Activated naive CD4-positive, alpha-beta T cell treated with anti-CD3 and anti-CD28 coated beads, Interleukin-2, amount 50 U/mL, for 16 hours (primary cell): Measurements from ENCODE around the gene SHROOM4.

ENCODE experiments used
- DNase-seq: peaks from one replicate; pipeline ENCODE4 v3.0.0-alpha.2; 2020

SHROOM4 gene

DNA sequence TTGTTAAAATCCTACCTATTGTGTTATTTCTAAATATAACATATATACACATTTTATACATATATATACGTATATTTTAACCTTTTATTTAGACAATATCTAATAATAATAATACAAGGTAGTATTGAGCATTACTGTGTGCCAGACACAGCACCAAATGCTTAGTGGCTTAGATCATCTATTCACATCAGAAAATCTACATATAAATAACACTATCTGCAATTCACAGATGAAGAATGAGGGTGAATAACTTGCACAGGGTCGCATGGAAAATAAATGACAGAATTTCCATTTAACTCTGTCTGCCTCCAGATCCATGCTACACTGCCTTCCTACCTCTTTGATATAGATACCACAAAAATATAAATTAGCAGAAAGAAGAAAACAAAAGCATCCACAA, 37.7 kb downstream of the SHROOM4 start:
- no peak for DNase-seq

DNA sequence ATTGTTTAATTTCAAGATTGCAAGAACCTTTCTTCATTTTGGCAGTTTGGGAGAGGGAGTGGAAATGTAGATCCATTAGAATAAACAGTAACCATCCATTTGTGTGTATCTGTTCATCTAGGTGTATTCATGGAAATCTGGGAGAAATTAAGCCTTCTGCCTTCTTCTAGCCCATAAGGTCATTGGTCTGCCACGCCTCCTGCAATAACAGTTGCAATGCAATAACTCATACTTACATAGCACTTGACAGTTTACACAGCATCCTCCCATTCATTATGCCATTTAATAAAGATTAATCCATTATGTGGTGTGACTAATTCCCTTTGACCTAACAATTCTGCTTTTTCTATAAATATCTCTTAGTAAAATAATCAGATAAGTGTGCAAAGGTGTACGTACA, 42.6 kb downstream of the SHROOM4 start:
- DNase-seq, result no peak

DNA sequence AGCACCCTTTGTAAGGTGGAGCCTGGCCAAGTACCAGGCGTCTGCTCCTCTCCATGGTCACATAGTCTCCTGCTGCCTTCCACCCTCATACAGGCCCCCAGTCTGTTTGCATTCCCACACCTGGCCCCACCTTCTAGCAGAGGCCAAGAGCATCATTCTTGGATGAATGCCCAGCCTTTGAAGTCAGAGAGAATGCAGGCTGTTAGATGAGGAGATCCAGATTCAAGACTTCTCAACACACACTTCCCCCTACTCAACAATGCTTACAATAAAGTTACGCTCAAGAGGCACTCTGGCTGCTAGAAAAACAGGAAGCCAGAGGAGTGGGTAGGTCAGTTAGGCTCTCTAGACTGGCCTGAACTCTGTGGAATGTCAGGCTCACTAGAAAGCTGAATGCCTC, 43.3 kb downstream of the SHROOM4 start:
- no peak for DNase-seq

DNA sequence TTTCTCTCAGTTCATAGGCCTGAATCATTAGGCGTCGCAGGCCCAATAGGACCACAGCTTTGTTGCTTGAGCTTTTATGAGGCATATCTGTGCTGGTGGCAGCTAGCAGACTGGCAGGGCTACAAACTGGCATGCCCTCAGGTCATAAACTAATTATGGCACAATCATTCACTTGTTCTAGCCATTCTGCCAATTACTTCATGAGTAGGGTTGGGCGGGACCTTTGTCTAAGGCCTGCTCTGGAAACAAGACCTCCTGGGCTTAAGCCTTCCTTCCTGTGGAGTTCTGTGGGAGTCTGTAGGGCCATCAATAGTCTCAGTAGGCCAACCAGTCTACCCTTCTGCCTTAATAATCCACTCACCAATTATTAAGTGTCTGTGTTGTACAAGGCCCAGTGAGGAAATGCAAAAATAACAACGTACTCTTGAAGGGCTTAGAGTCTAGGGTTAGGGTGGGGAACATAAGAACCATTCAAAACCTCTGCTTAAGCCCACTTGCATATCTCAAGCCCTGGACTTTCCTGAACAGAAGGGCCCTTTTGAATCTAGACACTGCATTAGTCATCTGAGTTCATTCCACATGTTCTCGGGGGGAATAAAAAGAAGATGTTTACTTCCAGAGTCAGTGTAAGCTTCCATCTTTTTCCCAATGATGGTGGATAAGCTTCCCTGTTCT, 44.5 kb downstream of the SHROOM4 start:
- DNase-seq, result no peak

DNA sequence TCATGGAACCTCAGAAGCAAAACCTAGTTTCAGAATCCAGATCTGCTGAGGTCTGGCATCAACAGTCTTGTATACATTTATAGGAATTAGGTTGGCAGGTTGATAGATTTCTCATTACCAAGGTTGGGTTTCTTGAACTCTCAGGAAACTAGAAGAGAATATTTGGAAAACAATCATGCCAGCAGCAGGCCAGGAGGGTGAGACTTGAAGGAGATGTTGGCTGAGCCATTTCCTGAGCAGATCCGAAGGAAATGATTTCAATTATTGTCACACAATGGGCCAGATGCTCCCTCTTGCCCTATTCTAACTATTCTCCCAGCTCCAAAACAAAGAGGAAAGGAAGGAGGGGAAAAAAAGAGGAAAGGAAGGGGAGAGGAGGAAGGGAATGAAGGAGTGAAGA, 45.2 kb downstream of the SHROOM4 start:
- DNase-seq, result no peak

DNA sequence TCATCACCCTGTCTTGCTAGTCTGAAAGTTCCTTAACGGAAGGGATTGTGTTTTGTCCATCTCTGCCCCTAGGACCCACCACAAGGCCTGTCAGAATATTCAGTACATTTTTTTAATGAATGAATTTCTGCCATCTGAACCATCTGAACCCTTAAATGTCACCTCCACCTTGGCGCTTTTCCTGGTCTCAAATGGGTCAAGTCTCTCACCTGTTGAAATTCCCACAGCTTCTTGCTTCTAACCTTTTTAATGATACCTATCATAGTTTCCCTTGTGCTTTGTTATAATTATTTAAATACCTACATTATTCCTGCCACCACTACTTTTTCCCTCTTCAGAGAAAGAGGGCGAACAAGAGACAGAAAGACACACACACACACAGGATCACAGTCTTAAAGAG, 48.0 kb downstream of the SHROOM4 start:
- no peak for DNase-seq

DNA sequence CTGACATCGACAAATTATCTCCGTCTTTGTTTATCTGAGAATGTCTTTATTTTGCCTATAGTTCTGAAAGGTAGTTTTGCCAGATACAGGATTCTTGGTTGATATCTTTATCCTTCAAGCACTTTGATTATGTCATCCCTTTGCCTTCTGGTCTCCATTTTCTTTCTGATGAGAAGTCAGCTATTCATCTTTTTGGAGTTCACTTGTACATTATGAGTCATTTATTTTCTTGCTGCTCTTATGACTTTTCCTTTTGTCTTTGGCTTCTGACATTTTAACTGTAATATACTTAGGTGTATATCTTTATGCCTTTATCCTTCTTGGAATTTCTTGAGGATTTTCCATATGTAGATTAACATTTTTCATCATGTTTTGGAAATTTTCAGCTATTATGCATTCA, 51.4 kb downstream of the SHROOM4 start:
- no peak for DNase-seq

DNA sequence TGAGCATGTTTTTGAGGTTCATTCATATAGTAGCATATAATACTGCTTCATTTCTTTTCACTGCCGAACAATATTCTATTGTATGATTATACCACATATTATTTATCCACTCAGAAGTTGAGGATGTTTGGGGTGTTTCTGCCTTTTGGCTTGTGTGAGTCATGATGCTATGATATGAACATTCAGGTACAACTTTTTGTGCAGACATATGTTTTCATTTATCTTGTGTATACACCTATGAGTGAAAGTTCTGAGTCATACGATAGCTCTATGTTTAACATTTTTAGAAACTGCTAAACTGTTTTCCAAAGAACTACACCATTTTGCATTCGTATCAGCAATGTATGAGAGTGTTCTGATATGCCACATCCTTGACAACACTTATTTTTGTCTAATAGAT, 57.7 kb downstream of the SHROOM4 start:
- no peak for DNase-seq

DNA sequence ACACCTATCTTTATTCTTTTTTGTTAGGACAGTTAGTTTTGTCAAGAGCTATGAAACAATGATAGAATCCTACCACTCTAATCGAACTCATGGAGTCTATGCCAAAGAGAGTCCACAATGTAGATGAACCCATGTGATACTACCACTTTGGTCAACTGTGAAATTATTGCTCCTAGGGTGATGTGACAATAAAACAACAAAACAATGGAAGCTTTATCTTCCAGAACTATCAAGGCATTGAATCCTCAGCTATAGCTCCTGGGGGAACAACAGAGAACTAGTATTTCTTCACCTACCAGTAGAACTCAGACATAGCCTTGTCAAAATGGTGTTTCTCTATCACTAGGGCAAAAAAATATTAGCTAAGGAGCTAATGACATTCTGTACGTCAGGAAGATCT, 62.9 kb downstream of the SHROOM4 start:
- DNase-seq, result no peak

DNA sequence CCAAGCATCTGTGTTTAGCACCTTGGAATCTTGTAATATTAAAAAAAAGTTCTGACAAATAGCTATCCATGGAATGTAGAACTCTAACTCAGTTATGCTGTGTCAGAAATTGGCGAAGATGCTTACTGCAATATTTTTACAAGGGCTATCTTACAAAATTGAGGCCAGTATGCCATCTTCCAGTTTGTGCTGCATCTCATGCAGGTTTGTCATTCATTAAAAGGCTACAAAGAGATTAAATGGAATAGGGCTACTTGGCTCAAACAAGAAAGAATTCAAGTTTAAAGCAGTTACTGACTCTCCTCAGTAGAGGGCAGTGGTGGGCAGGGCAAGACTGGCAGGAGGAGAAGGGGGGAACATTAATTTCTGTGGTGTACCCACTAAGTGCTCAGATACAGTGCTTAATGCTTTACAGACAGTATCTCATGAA, 66.5 kb downstream of the SHROOM4 start:
- no peak for DNase-seq

DNA sequence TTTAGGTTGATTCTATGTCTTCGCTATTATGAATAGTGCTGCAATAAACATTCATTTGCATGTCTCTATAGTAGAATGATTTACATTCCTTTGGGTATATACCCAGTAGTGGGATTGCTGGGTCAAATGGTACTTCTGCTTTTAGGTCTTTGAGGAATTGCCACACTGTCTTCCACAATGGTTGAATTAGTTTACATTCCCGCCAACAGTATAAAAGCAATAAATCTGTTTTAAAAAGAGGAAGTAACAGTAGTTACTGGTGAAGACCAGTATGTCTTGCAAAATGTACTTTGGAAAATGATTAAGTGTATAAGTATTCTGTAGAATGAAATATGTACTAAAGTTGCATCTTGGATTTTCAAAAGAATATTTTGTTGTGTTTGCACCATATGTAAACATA, 77.3 kb downstream of the SHROOM4 start:
- DNase-seq, result no peak

DNA sequence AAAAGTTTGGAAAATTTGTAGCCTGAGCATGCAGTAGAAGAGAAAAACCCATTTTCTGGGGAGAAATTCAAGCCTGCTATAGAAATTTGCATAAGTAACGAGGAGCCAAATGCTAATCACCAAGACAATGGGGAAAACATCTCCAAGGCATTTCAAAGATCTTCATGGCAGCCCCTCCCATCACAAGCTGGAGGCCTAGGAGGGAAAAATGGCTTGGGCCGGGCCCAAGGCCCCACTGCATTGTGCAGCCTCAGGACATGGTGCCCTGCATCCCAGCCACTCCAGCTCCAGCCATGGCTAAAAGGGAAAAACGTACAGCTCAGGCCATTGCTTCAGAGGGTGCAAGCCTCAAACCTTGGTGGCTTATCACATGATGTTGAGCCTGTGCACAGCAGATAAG, 87.7 kb downstream of the SHROOM4 start:
- no peak for DNase-seq

DNA sequence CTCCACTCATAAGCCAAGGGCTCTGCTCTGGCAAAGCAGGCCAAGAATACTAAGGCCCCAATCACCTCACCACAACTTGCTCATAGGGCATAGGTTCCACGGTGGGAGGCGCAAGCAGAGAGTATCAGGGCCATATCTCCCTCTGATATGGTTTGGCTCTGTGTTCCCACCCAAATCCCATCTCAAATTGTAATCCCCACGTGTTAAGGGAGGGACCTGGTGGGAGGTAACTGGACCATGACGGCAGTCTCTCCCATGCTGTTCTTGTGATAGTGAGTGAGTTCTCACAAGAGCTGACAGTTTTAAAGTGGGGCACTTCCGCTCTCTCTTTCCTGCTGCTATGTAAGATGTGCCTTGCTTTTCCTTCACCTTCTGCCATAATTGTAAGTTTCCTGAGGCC, 88.7 kb downstream of the SHROOM4 start:
- no peak for DNase-seq

DNA sequence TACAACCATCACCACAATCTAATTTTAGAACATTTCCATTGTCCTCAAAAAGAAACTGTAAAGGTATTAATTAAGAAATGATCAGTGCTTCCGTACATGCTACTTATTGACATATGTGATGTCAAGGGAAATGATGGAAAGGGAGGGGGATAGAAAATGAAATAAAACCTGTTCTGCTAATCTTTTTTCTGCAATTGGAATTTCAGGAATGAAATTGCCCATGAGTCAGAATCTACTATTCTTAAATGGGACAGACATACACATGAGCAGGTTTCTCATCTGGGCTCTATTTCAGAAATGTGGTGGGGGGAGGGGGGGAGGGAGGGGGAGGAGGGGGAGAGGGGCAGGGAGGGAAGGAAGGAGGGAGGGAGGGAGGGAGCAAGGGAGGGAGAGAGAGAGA, 91.0 kb downstream of the SHROOM4 start:
- no peak for DNase-seq

DNA sequence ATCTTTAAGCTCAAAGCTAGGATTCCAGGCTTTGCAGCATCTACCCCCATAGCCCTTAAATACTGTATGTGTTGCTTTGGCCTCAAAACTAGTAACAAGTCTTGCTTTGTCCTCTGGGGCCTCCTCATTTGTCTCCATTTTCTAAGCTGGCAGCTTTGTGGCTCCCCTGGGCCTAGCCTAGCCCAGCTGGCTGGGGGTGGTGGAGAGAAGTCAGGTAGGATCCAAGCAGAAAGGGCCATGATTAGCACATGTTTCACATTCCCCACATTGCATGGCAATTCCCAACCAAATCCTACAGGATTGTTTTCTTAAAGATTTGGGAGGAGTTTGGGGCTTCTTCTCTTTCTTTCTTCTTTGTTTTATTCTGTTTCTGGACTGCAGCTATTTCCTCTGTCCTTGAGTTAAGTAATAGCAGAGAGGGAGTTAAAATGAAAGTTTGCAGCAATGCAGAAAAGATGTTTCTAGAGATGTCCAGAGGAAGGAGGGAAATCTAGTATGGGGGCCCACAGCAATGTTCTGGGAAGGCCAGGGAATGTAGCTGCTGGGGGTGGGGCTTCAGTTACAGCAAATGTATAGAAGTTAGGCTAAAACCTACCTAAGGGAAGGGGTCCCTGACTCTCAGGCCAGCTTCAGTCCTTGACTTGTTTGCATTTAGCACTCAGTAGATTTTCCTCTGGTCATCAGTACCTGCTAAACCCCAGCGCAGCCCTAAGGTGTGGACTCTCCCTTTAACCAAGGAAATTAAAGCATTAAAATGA, 92.1 kb downstream of the SHROOM4 start:
- no peak for DNase-seq

DNA sequence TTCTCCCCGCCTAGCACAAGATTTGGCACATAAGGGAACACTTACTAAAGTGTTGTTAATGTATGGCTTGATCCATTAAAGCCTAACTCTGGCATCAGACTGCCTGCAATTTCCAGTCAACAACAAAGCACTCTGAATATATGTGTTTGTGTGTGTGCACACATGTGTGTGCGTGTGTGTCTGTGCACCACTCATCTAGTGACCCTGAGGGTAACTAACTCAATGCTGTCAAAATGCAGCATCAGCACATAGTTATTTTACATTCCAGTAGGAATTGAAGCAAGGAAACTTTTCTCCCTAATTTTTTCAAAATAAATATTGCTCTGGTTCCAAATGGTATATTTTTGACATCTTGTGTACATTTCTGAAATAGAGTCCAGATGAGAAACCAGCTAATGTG, 94.4 kb downstream of the SHROOM4 start:
- DNase-seq, result no peak

DNA sequence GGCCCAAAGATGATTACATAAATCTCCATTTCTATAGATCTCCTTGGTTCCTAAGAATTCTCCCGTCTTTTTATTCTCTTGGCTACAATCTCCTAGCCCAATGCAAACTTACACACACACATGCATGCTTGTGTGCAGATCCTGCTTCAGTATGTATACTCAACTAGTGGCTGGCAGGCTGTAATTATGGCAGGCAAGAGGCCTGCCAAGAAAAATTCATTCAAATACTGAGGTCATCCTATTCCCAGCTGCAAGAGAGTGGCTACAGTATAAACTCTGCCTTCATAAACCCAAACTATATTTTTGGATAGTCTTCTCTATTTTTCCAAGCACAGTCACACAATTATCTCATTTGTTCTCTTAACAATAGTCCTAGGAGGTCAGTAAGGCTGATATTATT, 95.2 kb downstream of the SHROOM4 start:
- no peak for DNase-seq

DNA sequence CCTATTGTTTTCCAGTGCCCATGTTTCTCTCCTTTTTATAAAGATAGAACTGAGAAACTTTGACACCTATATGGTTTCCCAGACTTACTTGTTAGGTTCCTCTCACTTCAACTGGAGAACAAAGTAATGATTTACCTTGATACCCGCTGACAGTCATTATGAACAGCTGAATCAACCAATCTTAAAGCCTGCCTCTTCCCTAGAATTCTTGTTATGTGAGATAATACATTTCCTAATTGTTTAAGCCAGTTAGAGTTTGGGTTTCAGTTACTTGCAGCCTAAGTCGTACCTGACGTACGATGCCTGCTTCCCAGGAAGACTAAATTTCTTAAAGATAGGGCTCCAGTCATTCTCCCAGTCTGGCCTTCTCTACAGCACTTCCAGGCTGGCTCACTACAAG, 97.3 kb downstream of the SHROOM4 start:
- DNase-seq, result no peak

DNA sequence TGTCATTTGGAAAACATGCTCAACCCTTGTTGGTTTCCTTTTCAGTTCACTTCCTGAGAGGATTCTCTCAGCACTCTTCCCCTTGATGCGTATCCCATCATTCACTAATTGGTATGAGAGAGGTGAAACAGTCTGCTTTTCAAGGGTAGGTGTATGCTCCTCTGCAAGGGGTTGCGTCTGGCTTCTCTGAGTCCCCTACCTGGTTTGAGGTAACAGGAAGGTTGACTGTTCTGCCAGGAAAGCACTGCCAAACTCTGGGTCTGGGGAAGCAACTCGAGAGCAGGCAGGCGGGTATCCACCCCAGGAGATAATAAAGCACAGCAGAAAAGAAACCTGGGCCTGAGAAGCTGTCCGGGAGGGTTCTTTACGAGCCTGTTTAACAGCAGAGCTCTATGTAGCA, 101.2 kb downstream of the SHROOM4 start:
- no peak for DNase-seq

DNA sequence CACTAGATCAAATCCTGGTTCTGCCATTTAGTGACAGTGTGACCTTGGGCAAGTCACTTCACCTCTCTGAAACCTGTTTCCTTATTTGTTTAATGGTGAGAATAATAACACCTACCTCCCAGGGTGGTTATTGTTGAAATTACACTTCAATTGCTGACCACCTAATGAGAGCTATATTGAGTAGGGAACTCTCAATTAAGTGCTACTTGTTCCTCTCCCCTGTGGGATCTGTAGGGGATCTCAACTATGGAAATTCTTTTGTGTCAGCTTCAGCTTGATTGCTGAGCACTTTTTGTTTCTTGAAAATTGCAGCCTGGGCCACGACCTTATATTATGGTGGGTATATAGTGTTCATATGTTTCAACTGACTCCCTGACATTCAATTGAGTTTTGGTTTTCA, 102.1 kb downstream of the SHROOM4 start:
- no peak for DNase-seq

DNA sequence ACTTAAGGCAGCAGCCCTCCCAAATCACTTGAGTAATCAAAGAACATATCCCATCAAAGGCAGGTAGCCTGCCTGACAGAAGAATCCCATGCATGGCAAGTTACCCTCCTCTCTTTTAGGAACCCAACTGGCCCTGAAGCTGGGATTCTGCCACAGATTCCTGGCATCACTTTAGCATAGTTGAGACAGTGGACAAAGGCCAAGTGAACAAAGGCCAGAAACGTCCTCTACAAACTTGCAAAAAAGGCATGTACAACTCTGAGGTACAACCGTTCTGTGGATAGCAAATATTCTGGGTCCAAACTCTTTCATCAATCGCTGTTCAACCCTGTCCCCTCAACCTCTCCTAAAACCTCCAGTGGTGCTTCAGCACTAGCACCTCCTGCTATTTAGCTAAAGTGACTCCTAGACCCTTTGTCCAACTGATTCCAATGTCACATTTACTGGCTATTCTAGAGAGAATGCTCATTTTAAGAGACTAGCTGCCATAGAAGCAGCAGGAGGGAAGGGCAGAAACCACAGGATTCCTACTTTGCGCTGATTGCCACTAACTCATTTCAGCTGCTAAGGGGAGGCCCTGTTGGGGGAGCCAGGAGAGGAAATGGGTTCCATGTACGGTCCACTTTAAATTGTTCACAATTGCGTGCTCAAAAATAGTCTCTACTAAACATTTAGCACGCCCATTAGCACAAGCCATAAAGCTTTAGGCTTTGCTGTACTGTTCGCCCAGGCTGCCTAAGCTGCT, 105.9 kb downstream of the SHROOM4 start:
- DNase-seq, result no peak

DNA sequence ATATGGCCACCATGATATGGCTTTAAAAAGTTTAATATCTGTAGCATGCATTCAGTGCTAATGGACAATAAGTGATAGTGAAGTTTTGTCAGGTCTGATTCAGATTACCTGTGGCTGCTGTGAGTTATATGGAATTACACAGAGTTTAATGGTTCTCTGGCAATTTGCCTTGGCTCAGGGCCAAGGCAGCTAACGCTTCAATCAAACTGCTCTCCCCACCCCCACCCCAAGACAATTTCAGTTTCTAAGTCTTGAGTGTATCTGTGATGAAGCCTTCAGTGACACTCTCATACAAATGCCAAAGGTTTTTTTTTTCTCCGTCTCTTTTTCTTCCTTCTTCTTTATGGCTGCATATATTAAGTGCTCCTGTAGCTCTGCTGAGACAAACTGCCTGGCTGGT, 106.6 kb downstream of the SHROOM4 start:
- no peak for DNase-seq

DNA sequence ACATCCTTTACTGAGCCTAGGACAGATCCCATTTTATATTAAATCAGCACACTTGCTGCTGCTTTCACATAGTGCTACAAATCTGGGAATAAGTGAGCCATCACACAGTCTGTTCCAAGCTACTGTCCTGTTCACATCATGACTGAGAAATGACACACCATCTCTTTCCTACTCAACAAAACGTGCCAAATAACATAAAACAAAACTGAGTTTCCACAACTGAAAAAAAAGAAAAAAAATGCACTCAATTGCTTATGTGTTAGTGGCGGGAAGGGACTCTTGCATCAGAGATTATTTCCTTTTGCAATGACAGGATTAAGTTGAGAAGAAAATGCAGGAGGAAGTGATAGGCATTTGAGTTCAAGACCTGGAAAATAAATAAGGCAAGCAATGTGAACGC, 109.0 kb downstream of the SHROOM4 start:
- DNase-seq, result no peak

DNA sequence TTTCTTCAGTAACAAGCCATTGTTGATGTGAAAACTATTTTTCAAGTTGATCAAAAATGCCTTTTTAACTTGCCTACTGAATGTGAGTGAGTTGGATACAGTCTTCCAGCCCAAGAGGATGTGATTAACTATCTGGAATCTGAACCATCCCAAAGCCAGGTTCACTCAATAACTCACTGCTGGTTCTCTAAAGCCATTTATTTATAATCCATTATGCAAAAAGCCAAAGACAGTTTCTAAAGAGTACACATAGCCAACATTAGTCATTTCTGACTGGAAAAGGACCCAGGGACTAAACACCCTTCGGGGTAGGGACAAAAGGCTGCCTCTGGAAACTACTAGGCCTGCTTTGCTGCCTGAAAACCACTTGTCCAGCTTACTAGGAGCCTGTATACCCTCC, 109.6 kb downstream of the SHROOM4 start:
- DNase-seq, result no peak
